WI38 (cell line): ENCODE data around the gene ARHGAP27.

Experiments used
- H3K4me3 ChIP-seq: 2 replicates; pipeline ENCODE4 v1.5.1; 2011; ENCODE audit warnings: low read depth, mild to moderate bottlenecking, control low read depth, low read length
- TF ChIP-seq, protein P1 (sequence below): IDR thresholded peaks from 2 replicates; pipeline ENCODE4 v1.5.1; 2012; ENCODE audit warnings: low read depth, mild to moderate bottlenecking, control low read depth, low read length

The ARHGAP27 gene

DNA sequence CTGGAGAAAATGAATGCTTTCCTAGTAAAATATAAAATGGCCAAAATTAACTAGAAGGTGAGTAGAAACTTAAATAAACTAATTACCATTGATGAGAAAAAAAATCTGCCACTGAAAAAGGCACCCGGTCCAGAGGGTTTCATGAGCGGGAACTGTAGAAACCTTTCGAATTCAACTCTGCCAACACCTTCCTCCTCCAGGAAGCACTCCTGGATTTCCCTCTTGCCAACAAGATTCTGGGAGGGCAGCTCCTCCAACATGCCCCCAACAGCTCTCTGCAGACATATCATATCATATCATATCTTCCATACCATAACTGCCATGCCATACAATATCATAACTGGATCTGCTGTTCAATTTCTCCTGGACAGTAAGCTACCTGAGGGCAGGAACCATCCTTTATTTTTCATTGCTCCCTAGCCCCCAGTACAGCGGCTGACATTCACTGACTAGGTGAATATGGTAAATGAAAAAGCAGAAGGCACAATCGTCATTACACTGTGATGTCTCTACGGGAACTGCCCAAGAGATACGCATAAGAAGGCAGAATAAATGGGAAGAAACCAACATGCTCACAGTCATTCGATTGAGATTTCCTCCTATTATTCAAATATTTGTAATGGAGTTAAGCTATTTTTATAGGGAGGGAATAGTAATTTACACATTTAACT is 9.2 kb downstream of the ARHGAP27 start:
- H3K4me3 ChIP-seq: no peak overlapping the region

DNA sequence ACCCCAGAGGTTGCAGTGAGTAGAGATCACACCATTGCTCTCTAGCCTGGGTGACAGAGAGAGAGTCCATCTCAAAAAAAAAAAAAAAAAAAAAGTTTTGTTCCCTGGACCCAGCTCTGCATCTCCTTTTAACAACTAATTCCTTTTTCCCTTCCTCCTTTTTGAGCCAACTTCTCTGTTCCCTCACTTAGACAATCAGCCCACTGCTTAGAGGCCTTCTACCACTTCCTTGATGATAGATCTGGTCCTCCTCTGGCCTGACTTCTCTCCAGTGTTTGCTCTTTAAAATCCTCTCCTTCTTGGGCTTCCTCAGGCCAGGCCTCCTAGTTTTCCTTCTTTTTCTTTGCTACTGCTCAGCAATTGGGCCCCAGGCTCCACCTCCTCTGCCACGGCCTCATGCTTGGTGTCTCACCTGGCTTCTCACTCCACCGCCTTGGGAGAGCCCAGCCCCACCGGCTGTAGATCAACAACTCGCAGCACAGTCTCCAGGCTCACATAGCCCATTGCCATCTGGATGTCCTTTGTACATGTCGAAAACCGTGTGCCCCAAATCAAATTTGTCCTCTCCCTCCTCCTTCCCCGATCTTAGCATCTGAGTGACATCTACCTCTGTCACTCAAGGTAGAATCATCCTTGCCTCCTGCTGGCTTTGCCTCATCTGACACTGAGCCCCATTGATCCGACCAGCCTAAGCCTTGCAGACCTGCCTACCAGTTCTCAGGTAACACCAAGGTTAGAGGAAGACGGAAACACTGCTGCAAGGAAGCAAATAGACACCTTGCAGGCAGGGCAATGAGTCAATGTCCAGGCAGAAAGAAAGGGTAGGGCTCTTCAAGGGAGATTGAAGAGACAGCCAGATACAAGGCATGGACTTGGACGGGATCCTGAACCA is 17.4 kb downstream of the ARHGAP27 start:
- TF ChIP-seq, protein P1, sequence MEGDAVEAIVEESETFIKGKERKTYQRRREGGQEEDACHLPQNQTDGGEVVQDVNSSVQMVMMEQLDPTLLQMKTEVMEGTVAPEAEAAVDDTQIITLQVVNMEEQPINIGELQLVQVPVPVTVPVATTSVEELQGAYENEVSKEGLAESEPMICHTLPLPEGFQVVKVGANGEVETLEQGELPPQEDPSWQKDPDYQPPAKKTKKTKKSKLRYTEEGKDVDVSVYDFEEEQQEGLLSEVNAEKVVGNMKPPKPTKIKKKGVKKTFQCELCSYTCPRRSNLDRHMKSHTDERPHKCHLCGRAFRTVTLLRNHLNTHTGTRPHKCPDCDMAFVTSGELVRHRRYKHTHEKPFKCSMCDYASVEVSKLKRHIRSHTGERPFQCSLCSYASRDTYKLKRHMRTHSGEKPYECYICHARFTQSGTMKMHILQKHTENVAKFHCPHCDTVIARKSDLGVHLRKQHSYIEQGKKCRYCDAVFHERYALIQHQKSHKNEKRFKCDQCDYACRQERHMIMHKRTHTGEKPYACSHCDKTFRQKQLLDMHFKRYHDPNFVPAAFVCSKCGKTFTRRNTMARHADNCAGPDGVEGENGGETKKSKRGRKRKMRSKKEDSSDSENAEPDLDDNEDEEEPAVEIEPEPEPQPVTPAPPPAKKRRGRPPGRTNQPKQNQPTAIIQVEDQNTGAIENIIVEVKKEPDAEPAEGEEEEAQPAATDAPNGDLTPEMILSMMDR: no peak
- H3K4me3 ChIP-seq: no peak overlapping the region

More for the DNA sequence above, 9.2 kb downstream of the ARHGAP27 start:
- TF ChIP-seq, protein P1: no peak

DNA sequence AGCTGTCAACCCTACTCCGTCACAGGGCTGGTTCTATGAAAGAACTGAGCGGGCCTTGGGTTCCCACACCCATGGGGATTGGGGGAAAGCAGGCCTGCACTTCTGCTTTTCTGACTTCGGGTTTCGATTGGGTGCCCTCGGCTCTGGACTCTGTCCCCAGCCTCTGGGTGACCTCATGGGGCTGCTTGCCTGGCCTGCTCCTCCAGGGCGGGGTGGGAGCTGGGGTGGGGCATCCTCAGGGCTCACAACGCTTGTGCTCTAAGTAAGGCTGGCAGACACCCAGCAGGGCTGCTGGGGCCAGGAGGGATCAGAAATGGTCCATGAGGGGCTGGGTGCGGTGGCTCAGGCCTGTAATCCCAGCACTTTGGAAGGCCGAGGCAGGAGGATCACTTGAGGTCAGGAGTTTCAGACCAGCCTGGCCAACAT is 19.2 kb downstream of the ARHGAP27 start:
- TF ChIP-seq, protein P1: no peak
- no peak overlapping the region for H3K4me3 ChIP-seq

DNA sequence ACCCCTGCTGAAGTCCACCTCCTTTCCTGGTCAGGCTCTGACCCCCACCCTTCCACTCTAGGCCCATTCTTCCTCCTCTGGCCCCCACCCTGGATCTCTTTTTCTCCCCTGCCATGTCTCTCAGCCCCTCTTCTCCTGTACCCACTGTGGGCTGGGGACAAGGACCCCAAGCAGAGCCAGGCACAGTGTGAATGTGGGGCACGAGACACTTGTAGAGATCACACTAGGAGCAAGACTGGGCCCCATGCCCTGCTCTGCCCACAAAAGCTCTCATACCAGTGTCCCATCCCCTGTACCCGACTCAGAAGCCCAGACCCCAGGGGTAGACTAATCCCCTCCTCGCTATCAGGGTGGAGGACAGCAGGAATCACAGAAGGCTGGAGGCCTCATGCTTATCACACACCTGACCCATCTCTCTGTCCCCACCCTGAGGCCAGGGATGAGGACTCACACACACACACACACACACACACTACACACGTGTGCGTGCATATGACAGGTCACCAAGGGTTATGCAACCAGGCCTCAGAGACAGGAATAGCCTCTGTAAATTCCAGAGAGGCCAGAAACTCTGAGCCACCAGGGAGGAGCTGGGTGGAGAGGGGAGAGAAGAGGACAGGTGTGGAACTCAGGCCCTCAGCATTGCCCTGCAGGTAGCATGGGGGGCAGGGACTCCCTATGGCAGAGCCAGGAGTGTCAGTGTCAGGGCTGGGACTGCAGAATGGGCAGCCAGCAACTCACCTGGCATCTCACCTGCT is 21.1 kb downstream of the ARHGAP27 start:
- H3K4me3 ChIP-seq: no peak overlapping the region
- TF ChIP-seq, protein P1: no peak

DNA sequence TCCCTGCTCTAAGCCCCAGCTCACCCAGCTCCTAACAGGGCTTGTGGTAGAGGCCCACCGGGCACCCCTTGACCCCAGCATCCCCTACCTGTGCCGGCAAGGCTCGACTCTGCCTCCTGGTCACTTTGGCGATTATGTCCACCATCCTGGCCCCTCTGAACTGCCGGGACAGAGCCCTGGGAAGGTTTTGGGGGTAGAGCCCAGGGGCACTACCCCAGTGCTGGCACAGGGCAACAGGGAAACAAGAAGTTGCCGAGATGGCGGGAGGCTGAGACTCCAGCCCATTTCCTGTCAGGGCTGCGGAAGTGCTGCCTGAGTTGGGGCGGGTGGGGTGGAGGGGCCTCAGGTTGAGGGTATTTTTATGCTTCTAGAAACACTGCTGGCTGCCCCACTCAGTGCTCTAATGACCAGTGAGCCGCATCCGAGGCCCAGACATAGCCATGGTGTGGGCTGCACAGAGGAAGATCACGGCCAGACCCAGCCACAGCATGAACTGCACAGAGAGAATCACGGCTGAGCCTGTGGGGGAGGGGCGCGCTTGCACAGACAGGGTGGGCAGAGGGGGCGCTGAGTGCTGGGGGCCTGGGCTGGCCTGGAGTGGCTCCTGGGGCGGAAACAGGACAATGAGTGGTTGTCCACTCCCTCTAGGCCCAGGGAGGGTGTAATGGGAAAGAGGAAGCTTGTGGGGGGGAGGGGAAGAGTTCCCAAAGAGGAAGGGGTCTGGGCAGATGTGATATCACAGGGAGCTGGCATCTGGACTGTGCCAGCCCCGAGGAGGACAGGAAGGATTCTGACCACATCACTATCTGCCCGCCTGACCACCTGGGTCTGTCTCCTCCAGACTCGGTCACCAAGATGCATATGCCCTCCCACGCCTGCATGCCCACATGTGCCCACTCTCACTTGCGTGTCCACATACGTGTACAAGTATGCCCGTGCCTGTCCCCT is 22.3 kb downstream of the ARHGAP27 start:
- TF ChIP-seq, protein P1: no peak

DNA sequence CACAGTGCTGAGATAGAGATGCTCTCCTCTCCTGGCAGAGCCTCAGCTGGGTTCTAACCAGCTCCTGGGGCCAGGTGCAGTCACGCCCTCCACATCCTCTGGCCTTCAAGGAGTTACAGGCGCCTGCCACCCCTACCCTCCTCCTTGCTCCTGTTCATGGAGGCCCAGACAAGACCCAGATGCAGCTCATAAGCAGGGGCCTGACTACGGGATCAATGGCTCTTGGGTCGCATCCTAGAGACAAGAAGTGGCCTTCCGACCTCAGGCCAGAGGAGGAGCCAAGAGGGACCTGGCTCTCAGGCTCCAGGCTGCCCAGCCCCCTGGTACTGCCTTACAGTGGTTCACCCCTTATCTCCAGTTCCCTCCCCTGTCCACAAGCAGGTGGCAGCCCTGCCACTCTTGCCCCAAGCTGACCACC is 23.0 kb downstream of the ARHGAP27 start:
- TF ChIP-seq, protein P1: no peak
- H3K4me3 ChIP-seq: no peak overlapping the region

More for the DNA sequence above, 22.3 kb downstream of the ARHGAP27 start:
- no peak overlapping the region for H3K4me3 ChIP-seq
